GM11168 (cell line): ENCODE measurements around the gene DYSF.
"Not testable (repeated sequence)": the region's sequence is repeated elsewhere in the genome, so short reads cannot be mapped to it uniquely, and the experiment has no call there.

Experiments
- in situ Hi-C: fragments of 300-500 bp; cut with MboI; formaldehyde crosslinking; loops from one replicate; pipeline ENCODE4 v1.12.0; 2022; ENCODE audit warnings: low sequenced_read_pairs; ENCODE audit not compliant: unreplicated experiment

DYSF gene

DNA sequence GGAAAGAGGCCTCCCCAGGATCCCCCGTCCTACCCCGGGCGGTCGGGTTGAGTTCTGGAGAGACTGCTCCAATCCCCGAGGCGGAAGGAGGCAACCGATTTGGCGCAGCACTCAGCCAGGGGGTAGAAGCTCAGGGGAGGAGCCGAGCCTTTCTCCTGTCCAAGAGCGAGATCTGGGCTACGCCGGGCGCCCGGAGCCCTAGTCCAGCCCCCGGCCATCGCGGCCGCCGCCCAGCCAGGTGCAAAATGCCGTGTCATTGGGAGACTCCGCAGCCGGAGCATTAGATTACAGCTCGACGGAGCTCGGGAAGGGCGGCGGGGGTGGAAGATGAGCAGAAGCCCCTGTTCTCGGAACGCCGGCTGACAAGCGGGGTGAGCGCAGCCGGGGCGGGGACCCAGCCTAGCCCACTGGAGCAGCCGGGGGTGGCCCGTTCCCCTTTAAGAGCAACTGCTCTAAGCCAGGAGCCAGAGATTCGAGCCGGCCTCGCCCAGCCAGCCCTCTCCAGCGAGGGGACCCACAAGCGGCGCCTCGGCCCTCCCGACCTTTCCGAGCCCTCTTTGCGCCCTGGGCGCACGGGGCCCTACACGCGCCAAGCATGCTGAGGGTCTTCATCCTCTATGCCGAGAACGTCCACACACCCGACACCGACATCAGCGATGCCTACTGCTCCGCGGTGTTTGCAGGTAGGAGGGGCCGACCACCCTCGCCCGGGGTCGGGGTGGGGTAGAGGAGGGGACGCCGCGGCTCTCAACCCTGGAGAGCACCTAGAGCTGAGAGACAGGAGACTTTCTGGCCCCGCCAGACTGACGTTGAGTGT, at the start of gene DYSF:
Gene DYSF, plus strand, starts transcription at position 158 of the 817 bp plus-strand sequence.
- in situ Hi-C loops: loop anchor here (10.0 kb wide), 1 partner anchor 69 kb away; no protein-coding TSS in a partner anchor

DNA sequence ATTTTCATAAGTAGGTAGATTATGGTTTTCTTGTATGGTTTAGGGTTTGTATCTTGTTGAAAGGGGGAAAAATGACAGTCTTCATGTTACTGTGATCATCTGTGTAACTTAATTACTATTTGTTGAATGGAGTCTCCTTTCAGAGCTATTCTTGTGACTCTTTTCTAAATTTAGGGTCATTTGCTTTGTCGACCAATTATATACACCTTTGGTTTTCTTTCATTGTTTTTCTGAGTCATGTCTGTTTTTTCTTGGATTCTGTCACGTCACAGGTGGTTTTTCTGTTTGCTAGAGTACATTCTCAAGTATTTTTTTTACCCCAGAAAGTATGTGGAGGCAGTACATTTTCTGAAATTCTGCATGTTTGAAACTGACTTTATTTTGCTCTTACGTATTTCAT, 43.8 kb upstream of the DYSF start:
- in situ Hi-C loops: no loop called here

DNA sequence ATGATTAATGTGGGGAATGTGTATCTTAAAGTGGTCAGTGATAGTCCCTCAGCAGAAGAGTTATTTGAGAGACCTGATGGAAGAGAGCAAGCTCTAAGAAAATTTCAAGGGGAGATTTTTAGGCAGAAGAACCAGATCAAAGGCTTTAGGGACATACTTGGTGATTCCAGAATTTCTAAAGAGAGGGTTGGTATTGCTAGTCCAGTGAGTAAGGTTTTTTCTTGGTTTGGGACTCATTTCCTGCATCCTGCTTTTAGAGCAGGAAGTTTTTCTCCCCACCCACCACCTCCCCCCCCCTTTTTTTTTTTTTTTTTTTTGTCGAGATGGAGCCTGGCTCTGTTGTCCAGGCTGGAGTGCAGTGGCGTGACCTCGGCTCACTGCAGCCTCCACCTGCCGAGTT, 42.7 kb upstream of the DYSF start:
- in situ Hi-C loops: no loop called here

DNA sequence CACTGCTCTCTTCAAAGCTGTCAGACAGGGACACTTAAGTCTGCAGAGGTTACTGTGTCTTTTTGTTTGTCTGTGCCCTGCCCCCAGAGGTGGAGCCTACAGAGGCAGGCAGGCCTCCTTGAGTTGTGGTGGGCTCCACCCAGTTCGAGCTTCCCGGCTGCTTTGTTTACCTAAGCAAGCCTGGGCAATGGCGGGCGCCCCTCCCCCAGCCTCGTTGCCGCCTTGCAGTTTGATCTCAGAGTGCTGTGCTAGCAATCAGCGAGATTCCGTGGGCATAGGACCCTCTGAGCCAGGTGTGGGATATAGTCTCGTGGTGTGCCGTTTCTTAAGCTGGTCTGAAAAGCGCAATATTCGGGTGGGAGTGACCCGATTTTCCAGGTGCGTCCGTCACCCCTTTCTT, 36.5 kb upstream of the DYSF start:
- in situ Hi-C loops: not testable (repeated sequence)

DNA sequence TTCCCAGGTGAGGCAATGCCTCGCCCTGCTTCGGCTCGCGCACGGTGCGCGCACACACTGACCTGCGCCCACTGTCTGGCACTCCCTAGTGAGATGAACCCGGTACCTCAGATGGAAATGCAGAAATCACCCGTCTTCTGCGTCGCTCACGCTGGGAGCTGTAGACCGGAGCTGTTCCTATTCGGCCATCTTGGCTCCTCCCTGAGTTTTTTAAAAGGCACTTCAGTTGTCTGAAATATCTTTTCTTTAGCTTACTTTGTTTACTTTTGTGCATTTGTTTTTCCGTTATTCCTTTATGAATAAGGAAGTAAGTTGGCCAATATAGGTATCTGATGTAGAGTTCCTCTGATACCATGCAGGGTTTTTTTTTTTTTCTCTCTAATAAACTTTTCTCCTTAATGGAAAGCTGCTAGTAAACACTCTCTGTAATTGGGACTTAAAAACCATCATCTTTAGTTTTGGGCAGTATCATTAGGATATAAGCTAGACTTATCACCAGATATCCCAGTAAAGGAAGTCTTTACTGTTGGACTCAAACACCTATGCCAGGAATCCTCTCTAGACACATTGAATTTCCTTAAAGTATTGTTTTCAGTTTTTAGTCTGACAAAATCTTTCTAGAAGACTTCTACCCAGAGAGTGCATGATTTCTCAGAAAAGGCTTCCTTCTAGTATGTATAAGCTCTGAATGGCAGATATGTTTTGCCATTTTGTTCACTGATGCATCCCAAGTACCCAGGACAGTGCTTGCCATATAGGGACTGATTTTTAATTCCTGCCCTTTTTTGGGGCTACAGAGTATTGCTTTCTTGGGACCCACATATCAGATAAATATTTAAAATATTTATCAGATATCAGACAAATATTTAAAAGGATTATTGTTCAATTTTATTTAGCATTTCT, 35.8 kb upstream of the DYSF start:
- in situ Hi-C loops: no loop called here

DNA sequence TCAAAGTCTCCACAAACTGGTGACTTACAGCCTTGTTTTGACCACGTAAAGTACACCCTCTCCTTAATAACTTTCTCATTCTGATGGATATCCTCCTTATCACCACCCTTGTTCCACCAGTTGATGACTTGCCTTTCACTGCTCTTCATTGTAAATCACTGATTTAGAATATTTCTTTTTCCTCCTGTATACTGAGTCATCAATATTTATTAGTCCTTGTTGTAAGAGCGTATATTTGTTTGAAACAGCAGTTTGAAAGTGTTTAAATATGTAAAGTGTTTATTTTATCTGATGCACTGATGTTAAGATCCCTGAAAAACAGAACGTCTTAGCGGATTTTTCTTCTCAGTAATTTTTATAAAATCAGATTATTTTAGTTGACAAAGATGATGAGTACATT, 34.2 kb upstream of the DYSF start:
- in situ Hi-C loops: no loop called here

DNA sequence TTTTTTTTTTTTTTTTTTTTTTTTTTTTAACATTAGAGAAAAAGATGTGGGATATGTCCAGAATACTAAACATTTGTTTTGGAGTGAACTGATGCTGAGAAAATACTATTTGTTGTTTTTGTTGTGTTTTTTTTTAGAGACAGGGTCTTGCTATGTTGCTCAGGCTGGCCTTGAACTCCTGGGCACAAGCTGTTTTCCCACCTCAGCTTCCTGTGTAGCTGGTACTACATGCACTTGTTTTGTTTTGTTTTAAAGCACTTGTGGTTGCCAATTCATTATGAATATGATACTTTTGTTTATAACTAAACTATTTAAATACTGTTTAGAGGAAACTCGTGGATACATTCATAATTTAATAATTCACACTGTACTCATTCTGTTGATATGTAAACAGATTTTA, 33.4 kb upstream of the DYSF start:
- in situ Hi-C loops: no loop called here

DNA sequence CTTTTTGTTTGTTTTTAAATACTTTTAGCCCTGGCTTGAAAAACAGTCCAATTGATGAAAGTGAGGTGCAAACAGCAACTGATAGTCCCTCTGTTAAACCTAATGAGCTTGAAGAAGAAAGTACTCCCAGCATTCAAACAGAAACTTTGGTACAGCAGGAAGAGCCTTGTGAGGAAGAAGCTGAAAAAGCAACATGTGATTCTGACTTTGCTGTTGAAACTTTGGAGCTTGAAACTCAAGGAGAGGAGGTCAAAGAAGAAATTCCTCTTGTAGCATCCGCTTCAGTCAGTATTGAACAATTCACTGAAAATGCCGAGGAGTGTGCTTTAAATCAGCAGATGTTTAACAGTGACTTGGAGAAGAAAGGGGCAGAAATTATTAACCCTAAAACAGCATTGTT, 30.6 kb upstream of the DYSF start:
- in situ Hi-C loops: no loop called here

DNA sequence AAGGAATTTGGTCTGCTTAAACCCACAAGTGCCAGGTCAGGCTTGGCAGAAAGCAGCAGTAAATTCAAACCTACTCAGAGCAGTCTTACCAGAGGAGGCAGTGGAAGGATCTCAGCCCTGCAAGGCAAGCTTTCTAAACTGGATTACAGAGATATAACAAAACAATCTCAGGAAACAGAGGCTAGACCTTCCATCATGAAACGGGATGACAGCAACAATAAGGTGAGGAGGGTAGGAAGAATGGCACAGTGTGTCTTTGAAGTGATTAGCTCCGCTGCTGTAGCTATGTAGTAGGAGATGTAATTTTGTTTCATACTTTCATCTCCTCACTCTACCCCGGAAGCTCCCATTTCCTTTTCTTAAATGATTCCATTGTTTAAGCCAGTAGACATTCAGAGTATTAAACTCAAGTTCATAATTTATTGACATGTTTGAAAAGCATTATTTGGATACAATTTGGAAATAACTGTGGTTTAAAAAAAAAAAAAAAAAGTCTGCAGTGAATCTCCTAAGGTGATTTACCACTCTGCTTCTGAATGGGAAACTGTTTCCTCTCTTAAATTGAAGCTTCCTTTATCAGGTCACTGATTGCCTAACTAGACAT, 29.4 kb upstream of the DYSF start:
- in situ Hi-C loops: no loop called here

DNA sequence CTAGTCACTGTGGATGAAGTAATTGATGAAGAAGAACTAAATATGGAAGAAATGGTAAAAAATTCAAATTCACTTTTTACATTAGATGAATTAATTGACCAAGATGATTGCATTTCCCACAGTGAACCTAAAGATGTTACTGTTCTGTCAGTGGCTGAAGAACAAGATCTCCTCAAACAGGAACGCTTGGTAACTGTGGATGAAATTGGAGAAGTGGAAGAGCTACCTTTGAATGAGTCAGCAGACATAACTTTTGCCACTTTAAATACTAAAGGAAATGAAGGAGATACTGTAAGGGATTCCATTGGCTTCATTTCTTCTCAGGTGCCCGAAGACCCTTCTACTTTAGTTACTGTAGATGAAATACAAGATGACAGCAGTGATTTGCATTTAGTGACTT, 26.6 kb upstream of the DYSF start:
- in situ Hi-C loops: no loop called here

DNA sequence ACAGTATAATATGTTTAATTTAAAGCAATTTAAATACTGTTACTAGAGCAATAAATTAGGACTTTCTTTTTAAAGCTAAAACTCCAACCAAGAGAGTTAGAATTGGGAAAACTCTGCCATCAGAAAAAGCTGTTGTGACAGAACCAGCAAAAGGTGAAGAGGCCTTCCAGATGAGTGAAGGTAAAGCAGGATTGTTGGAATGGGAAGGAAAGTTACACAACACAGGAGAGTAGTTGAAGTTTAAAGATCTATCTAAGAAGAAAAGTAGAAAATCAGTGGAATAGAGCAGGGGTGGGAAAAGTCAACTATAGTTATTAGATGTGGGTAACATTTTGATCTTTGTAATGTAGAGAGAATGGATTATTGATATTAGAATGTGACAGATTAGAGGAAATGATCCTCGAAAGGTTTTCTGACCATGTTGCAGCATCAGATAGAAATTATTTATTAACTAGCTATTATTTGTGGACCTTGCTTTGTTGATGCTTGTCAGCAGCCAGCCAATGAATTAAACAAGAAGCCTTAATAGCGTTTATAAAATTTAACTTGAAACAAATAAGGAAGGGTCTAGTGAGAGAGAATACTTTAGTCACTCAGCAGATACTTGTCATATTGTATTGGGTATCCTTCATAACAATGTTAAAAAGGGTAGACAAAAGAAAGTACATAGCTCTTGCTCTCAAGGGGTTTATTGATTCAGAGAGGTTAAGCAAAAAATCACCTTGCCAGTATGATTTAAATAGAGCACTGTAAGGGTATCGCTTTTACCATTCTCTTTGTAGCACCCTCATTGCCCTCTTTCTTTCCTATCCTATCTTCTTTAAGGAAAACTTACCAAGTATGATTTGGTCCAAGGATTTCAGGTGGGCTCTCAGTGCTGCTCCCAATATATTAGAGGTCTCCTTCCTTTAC, 24.6 kb upstream of the DYSF start:
- in situ Hi-C loops: no loop called here

DNA sequence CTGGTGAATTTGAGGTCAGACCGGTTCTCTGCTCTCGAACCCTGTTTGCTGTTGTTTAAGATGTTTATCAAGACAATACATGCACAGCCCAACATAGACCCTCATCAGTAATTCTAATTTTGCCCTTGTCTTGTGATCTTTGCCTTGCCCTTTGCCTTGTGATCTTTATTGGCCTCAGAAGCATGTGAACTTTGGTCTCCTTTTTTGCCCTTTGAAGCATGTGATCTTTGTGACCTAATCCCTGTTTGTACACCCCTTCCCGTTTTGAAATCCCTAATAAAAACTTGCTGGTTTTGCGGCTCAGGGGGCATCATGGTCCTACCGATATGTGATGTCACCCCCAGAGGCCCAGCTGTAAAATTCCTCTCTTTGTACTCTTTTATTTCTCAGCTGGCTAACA, 8.2 kb upstream of the DYSF start:
- in situ Hi-C loops: not testable (repeated sequence)

DNA sequence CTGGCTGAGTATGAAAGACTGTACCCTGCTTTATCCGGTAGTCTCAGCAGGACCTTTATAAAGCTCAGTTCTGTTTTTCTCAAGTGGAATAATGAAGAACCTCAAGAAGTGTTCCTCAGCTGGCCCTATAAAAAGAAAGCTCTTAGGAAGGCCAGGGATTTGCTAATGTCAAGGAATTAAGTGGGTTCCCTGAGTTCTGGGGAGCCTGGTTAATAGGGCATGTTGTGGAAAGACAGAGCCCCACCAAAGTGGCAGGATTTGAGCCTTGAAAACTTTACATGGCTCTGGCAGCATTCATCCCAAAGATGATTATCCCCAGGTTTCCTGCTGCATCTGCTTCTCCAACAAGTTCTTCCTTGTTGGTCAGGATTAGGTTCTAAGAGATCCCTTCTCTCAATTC, 6.9 kb upstream of the DYSF start:
- in situ Hi-C loops: no loop called here

DNA sequence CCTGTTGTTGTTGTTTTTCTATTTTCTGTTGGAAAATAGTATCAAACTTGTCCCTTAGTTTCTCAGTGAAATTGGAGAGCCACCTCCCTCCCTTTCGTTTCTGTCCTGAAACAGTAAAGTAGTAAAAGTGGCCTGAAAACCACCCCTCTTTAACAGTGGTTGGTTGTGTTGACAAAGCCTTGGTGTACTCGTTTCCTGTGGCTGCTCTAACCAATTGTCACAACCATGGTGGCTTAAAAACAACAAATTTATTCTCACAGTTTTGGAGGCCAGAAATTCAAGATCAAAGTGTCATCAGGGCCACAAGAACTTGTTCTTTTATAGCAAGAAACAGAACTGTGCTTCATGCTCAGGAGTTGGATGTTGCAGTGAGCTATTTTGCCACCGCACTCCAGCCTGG, 4.0 kb upstream of the DYSF start:
- in situ Hi-C loops: no loop called here

DNA sequence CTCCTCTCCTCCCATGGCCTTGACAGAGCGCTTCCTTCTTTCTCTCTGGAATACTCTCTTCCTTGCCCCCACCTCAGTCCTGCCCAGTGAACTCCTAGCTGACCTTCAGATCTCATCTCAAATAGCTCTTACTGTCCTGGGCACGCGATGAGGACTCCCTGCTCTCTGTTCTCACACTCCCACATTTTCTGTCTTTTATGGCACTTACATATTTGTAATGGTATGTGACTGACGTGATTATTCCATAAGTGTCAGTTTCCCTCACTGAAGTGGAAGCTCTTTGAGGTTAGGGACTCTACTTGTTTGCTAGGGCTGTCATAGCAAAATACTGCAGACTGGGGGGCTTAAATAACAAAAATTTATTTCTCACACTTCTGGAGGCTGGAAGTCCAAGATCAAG, 1.7 kb upstream of the DYSF start:
- in situ Hi-C loops: loop anchor here (10.0 kb wide), 1 partner anchor 67 kb away; no protein-coding TSS in a partner anchor

DNA sequence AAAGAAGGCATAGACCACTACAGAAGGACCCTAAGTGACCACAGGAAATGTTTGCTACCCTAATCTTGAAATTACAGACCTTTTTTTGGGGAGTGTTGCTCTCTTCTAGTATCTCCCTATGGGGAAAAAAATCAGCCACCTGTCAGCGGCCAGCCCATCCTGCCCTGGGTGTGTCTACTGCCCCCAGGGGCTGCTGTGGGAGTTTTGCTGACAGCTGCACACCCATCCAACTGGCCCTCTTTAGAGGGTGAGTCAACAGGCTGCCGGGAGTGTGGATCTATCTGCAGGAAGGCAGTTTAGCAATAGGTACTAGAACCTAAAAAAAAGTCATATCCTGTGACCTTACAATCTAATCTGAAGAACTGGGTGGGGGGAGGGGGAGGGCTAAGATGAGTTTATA, 796 bp upstream of the DYSF start:
- in situ Hi-C loops: loop anchor here (10.0 kb wide), 1 partner anchor 68 kb away; no protein-coding TSS in a partner anchor

DNA sequence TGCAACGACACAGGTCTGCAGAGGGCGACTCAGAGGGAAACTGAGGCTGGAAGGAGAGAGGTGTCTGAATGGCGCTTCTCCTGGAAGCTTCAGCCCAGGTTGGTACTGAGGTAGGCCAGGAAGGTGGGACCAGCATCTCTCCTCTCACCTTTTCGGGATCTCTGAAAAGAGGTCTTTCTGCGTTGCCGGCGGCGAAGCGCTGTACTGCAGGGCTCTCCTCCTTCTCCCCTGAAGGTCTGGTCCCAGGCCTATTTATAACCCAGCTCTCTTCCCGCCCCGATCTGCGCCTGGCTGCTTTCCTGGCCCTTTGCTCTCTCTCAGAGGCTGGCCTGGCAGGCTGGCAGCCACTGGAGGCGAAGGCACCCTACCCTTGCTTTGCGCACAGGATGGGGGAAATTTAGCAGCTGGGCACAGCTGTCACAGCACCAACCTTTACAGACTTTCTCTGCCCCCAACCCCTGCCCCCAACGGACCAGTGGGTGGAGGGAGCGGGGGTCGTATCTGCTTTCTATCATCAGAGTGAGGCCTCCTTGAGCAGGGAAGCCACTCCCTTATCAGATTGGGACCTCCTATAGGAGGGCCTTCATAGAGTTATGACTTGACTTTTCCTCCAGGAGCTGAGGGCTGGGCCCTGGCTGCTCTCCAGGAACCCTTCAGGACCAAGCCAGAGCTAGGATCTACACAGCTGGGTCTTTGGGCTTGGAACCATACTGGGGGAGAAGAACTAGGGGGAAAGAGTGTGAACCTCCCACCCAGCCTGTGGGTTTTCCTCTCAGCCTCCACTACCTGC, 1.1 kb downstream of the DYSF start:
- in situ Hi-C loops: loop anchor here (10.0 kb wide), 1 partner anchor 70 kb away; no protein-coding TSS in a partner anchor

DNA sequence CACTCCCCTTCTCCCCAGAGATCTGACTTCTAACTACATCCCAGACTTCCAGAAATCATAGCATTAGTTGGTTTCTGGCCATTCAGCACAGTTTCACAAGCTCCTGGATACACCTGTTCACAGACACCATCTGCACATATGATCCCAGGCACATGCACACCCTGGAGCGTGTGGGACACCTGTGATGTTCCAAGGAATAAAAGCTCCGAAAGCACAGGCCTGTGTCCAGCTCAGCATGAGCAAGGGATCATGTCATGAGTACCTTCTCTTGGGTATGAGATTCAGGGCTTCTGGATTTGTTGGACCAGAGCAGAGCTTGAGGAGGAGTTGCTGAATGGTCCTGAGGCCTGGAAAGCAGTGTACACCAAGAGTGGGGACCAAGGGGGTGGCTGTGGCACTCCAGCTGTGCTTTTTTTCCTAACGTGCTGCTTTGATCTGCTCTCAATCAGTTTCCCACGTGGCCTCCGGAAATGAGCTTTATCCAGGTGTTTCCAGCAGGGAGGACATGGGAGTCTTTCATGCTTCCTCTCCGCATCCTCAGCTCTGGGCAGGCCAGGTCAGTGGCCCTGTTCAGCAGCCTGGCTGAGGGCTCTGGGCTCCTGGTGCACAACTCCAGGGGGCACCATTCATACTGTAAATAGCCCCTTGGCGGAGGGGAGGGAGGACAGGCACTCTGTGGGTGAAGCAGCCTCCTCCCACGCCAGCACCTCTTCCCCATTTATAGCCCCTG, 1.8 kb downstream of the DYSF start:
- in situ Hi-C loops: loop anchor here (10.0 kb wide), 1 partner anchor 70 kb away; no protein-coding TSS in a partner anchor
